Esophagus squamous epithelium (tissue), 4 donors: ENCODE data around the gene ZNF616.
A peak's percentile ranks its signal among the peaks of the same experiment; 100 is the strongest.

Experiments used
- POLR2A ChIP-seq, 4 donors: fragments of 450-650 bp; IDR thresholded peaks; one replicate each; pipeline ENCODE4 v1.6.1; 2017; ENCODE audit warnings: antibody characterized with exemption in 4 of 4, mild to moderate bottlenecking in 4 of 4, moderate library complexity in 3 of 4
- TF ChIP-seq, protein P1 (sequence below), 6 experiments: fragments of 450-650 bp in 4 of 6; fragments of 200-600 bp in 2 of 6; sonication (generic) in 2 of 6; IDR thresholded peaks; one replicate each; pipeline ENCODE4 v1.5.1; 2016 to 2019; ENCODE audit warnings: antibody characterized with exemption in 6 of 6, mild to moderate bottlenecking in 4 of 6, moderate library complexity in 4 of 6

DNA sequence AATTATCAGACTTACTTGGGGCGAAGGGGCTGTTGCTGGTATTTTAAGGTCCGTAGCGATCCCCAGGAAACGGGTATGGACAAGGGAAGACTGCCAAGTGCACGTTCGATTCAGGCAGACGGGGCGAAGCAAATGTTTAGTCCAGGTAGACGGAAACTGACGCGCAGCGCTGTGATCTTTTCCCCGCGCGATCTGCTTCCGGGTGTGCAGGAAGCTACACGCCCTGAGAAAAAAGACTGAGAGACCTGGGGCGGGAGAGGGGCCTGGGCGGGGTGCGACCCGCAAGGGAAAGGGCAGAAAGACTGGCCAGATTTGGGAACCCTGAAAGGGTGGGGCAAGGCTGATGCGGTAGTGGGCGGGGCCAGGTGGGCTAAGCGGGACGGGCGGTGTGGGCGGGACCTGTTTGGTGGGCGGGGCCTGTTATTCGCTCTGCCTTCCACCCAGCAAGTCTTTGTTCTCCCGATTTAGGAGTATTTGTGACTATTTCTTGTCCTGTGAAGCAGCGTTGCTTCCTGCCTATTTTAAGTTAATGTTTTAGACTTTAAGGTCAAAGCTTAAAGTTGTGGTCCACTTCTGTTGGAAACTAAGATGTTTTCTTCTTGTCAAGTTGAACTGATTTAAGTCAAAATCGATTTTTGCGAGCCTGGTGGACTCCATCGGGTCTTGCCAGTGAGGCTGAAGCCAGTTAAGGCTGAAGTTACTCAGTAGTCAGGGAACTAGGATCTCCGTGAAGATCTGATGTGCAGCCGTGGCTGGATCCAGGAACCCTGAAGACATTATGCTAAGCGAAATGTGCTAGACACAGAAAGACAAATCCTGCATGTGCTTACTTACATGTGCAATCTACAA lies 31.8 kb upstream of the ZNF616 start, which contains the start of gene ZNF836:
- TF ChIP-seq, protein P1, sequence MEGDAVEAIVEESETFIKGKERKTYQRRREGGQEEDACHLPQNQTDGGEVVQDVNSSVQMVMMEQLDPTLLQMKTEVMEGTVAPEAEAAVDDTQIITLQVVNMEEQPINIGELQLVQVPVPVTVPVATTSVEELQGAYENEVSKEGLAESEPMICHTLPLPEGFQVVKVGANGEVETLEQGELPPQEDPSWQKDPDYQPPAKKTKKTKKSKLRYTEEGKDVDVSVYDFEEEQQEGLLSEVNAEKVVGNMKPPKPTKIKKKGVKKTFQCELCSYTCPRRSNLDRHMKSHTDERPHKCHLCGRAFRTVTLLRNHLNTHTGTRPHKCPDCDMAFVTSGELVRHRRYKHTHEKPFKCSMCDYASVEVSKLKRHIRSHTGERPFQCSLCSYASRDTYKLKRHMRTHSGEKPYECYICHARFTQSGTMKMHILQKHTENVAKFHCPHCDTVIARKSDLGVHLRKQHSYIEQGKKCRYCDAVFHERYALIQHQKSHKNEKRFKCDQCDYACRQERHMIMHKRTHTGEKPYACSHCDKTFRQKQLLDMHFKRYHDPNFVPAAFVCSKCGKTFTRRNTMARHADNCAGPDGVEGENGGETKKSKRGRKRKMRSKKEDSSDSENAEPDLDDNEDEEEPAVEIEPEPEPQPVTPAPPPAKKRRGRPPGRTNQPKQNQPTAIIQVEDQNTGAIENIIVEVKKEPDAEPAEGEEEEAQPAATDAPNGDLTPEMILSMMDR (IDR thresholded peaks at IDR 0.05), result no peak
- TF ChIP-seq POLR2A (IDR thresholded peaks at IDR 0.05), result peak in 1 of 4 donors; percentile 45
